Liver (tissue), 9 donors: ENCODE measurements around the gene POLD2. TPM values are rescaled to one million over a fixed set of nuclear protein-coding genes. Genes with fewer than 3 reads are reported as not detected.

ENCODE experiments used
- DNase-seq: peaks from one replicate; pipeline ENCODE4 v3.0.0-alpha.2; 2017; ENCODE audit warnings: low spot score
- H3K27ac ChIP-seq, 2 donors: one replicate each; pipeline ENCODE4 v1.7.0; 2013; ENCODE audit warnings: inconsistent platforms in 2 of 2, low read length in 2 of 2, control low read depth in 1 of 2, low read depth in 1 of 2, mild to moderate bottlenecking in 1 of 2
- H3K27me3 ChIP-seq, 4 donors: one replicate each; pipeline versions ENCODE4 v1.6.1 to v1.7.0; 2013; ENCODE audit warnings: low read length in 3 of 4, inconsistent platforms in 1 of 4, mild to moderate bottlenecking in 1 of 4, moderate library complexity in 1 of 4; ENCODE audit not compliant: control insufficient read depth in 4 of 4, insufficient read depth in 4 of 4
- H3K36me3 ChIP-seq, 4 donors: one replicate each; pipeline versions ENCODE4 v1.6.1 to v1.7.0; 2013; ENCODE audit warnings: low read length in 3 of 4, mild to moderate bottlenecking in 3 of 4, low read depth in 1 of 4, moderate library complexity in 1 of 4; ENCODE audit not compliant: control insufficient read depth in 4 of 4, insufficient read depth in 3 of 4
- H3K4me1 ChIP-seq, 4 donors: one replicate each; pipeline versions ENCODE4 v1.6.1 to v1.7.0; 2013; ENCODE audit warnings: low read length in 3 of 4, mild to moderate bottlenecking in 3 of 4, moderate library complexity in 1 of 4; ENCODE audit not compliant: control insufficient read depth in 4 of 4, insufficient read depth in 4 of 4
- H3K4me3 ChIP-seq, 3 donors: one replicate each; pipeline versions ENCODE4 v1.6.1 to v1.7.0; 2013; ENCODE audit warnings: low read length in 3 of 3, control low read depth in 1 of 3, low read depth in 1 of 3, mild to moderate bottlenecking in 1 of 3
- H3K9ac ChIP-seq, 2 donors: one replicate each; pipeline ENCODE4 v1.7.0; 2013; ENCODE audit warnings: low read length in 2 of 2, mild to moderate bottlenecking in 2 of 2, moderate library complexity in 2 of 2, control low read depth in 1 of 2, low read depth in 1 of 2
- H3K9me3 ChIP-seq, 4 donors: one replicate each; pipeline versions ENCODE4 v1.6.1 to v1.7.0; 2013; ENCODE audit warnings: low read length in 3 of 4; ENCODE audit not compliant: control insufficient read depth in 4 of 4
- FOXA1 ChIP-seq: IDR thresholded peaks from 2 replicates; pipeline ENCODE4 v1.6.1; 2016; ENCODE audit warnings: antibody characterized with exemption
- FOXA2 ChIP-seq: IDR thresholded peaks from 2 replicates; pipeline ENCODE4 v1.6.1; 2016; ENCODE audit warnings: antibody characterized with exemption
- GABPA ChIP-seq, 2 donors: IDR thresholded peaks in 1 of 2; conservative IDR thresholded peaks in 1 of 2; 2 replicates each; pipeline ENCODE4 v1.6.1; 2016; ENCODE audit warnings: antibody characterized with exemption in 2 of 2, mild to moderate bottlenecking in 1 of 2, moderate library complexity in 1 of 2
- HNF4A ChIP-seq, 2 donors: conservative IDR thresholded peaks; 2 replicates each; pipeline ENCODE4 v1.6.1; 2016; ENCODE audit warnings: antibody characterized with exemption in 2 of 2, mild to moderate bottlenecking in 2 of 2
- HNF4G ChIP-seq: IDR thresholded peaks from 2 replicates; pipeline ENCODE4 v1.6.1; 2016; ENCODE audit warnings: antibody characterized with exemption
- JUND ChIP-seq, 2 donors: IDR thresholded peaks; 2 replicates each; pipeline ENCODE4 v1.6.1; 2016; ENCODE audit warnings: antibody characterized with exemption in 2 of 2
- NR2F2 ChIP-seq: IDR thresholded peaks from 2 replicates; pipeline ENCODE4 v1.6.1; 2016; ENCODE audit warnings: antibody characterized with exemption
- RAD21 ChIP-seq, 2 donors: IDR thresholded peaks; 2 replicates each; pipeline ENCODE4 v1.6.1; 2016; ENCODE audit warnings: antibody characterized with exemption in 2 of 2, mild to moderate bottlenecking in 2 of 2
- RXRA ChIP-seq, 2 donors: IDR thresholded peaks; 2 replicates each; pipeline ENCODE4 v1.6.1; 2017 to 2018; ENCODE audit warnings: antibody characterized with exemption in 2 of 2, mild to moderate bottlenecking in 1 of 2
- SP1 ChIP-seq: IDR thresholded peaks from 2 replicates; pipeline ENCODE4 v1.6.1; 2018; ENCODE audit warnings: antibody characterized with exemption, mild to moderate bottlenecking
- TAF1 ChIP-seq: conservative IDR thresholded peaks from 2 replicates; pipeline ENCODE4 v1.6.1; 2016; ENCODE audit warnings: antibody characterized with exemption, mild to moderate bottlenecking
- YY1 ChIP-seq: IDR thresholded peaks from 2 replicates; pipeline ENCODE4 v1.6.1; 2016; ENCODE audit warnings: antibody characterized with exemption, mild to moderate bottlenecking
- WGBS: extraction: QIAGEN DNeasy Blood & Tissue Kit; methylation state at CpG from one replicate; pipeline ENCODE4 v1.1.7; 2013; 5-methylcytosine and 5-hydroxymethylcytosine counted together
- polyA plus RNA-seq, 2 donors: library from polyadenylated mRNA; stranded (reverse) in 1 of 2; unstranded in 1 of 2; fragments of 200-250 nt in 1 of 2; fragments of >200 nt in 1 of 2; fragmentation: Nextera tagmentation in 1 of 2; extraction: Ambion mirVana in 1 of 2; gene quantifications; one replicate each; pipeline versions ENCODE4 v1.2.1 to v1.2.3, GENCODE V29; 2013 to 2015
- total RNA-seq, 2 donors: library from RNA; depleted of rRNA; stranded (reverse); fragments of >200 nt; gene quantifications; one replicate each; pipeline ENCODE4 v1.2.3, GENCODE V29; 2014
- TF ChIP-seq, protein P1 (sequence below): IDR thresholded peaks from 2 replicates; pipeline ENCODE4 v1.6.1; 2016; ENCODE audit warnings: antibody characterized with exemption
- TF ChIP-seq, protein P2 (sequence below): IDR thresholded peaks from 2 replicates; pipeline ENCODE4 v1.6.1; 2016; ENCODE audit warnings: antibody characterized with exemption
- TF ChIP-seq, protein P3 (sequence below): IDR thresholded peaks from 2 replicates; pipeline ENCODE4 v1.6.1; 2016; ENCODE audit warnings: antibody characterized with exemption
- TF ChIP-seq, protein P4 (sequence below): IDR thresholded peaks from 2 replicates; pipeline ENCODE4 v1.6.1; 2016; ENCODE audit warnings: antibody characterized with exemption, mild to moderate bottlenecking
- TF ChIP-seq, protein P5 (sequence below): fragments of 150-350 bp; IDR thresholded peaks from 2 replicates; pipeline ENCODE4 v1.5.1; 2017; ENCODE audit warnings: improper control_type of control experiment, low read depth, low read length; ENCODE audit not compliant: missing input control
- donor health status: healthy.
- donor health status: healthy.
- donor health status: healthy.
- donor health status: healthy.
- donor health status: healthy.

The POLD2 gene
- total and polyA plus RNA-seq, 4 donors = 53.9 to 101 (median 85.3) TPM

DNA sequence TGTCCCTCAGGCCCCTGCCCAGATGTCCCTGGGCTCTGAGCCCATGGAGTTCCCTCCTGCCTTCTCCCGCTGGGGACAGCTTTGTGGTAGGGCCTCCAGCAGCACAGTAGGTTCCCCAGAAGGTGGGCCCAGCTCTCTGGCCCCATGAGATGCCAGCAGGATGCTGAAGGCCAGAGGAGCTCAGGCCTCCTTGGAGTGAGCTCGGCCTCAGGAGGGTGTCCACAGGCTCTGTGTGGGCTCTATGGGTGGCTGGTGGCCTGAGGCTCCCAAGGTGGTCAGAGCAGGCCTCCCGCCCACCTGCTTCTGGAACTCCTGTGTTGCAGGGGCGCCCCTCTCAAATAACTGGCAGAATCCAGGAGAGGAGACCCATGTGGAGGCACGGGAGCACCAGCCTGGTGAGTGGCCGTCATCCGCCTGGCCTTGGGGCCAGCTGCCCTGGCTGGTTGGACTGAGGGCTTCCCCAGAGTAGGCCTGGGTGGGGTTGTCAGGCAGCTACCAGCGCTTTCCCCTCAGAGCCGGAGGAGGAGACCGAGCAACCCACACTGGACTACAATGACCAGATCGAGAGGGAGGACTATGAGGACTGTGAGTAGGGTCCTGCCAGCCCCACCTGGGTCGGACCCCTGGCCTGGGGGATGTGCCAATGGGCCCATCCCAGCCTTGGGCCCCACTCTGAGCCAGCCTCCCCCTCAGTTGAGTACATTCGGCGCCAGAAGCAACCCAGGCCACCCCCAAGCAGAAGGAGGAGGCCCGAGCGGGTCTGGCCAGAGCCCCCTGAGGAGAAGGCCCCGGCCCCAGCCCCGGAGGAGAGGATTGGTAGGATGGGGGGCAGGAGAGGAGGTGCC lies 16.0 kb downstream of the POLD2 start:
- WGBS = 95% methylated on average over 18 of the region's 18 CpGs
- Histone ChIP-seq H3K27ac (no peak overlapping the region), H3K4me3 (no peak overlapping the region), H3K4me1 (peaks cover 0 to 7% (median 0%) of the 10 kb centered on the region in 4 donors), H3K36me3 (no peaks in the 10 kb centered on the region), H3K9ac (no peak overlapping the region), H3K9me3 (no peaks in the 10 kb centered on the region), H3K27me3 (no peaks in the 10 kb centered on the region)
- no peak for TF ChIP-seq FOXA2
- TF ChIP-seq, protein P1, sequence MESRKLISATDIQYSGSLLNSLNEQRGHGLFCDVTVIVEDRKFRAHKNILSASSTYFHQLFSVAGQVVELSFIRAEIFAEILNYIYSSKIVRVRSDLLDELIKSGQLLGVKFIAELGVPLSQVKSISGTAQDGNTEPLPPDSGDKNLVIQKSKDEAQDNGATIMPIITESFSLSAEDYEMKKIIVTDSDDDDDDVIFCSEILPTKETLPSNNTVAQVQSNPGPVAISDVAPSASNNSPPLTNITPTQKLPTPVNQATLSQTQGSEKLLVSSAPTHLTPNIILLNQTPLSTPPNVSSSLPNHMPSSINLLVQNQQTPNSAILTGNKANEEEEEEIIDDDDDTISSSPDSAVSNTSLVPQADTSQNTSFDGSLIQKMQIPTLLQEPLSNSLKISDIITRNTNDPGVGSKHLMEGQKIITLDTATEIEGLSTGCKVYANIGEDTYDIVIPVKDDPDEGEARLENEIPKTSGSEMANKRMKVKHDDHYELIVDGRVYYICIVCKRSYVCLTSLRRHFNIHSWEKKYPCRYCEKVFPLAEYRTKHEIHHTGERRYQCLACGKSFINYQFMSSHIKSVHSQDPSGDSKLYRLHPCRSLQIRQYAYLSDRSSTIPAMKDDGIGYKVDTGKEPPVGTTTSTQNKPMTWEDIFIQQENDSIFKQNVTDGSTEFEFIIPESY = no peak
- TF ChIP-seq, protein P2, sequence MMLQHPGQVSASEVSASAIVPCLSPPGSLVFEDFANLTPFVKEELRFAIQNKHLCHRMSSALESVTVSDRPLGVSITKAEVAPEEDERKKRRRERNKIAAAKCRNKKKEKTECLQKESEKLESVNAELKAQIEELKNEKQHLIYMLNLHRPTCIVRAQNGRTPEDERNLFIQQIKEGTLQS = no peak
- no peak for DNase-seq

DNA sequence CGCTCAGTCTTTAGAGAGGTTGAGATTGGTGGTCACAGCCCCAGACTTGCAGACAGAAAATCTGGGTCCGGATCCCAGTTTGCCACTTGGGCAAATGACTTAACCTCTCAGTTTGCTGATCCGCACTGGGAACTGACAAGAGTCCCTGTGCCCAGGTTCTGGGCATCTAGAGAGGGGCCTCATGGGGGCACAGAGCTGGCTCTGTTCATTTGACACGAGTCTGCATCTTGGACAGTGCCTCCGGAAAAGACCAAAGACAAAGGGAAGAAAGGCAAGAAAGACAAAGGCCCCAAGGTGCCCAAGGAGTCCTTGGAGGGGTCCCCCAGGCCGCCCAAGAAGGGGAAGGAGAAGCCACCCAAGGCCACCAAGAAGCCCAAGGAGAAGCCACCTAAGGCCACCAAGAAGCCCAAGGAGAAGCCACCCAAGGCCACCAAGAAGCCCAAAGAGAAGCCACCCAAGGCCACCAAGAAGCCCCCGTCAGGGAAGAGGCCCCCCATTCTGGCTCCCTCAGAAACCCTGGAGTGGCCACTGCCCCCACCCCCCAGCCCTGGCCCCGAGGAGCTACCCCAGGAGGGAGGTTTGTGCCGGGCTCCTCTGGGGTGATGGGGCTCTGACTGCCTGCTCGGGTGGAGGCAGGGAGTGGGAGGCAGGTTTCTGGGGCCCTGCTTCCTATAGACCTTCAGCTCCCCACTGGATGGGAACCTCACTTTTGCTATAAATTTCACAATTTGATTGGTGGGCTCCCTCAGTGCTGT lies 16.9 kb downstream of the POLD2 start:
- DNase-seq = no peak
- H3K27ac ChIP-seq = no peak overlapping the region
- WGBS = 89% methylated on average over 10 of the region's 10 CpGs

More for the DNA sequence above, 16.9 kb downstream of the POLD2 start:
- no peak for TF ChIP-seq SP1
- no peak for TF ChIP-seq FOXA2
- TF ChIP-seq, protein P3, sequence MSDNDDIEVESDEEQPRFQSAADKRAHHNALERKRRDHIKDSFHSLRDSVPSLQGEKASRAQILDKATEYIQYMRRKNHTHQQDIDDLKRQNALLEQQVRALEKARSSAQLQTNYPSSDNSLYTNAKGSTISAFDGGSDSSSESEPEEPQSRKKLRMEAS = no peak
- TF ChIP-seq, protein P1 = no peak
- TF ChIP-seq, protein P4, sequence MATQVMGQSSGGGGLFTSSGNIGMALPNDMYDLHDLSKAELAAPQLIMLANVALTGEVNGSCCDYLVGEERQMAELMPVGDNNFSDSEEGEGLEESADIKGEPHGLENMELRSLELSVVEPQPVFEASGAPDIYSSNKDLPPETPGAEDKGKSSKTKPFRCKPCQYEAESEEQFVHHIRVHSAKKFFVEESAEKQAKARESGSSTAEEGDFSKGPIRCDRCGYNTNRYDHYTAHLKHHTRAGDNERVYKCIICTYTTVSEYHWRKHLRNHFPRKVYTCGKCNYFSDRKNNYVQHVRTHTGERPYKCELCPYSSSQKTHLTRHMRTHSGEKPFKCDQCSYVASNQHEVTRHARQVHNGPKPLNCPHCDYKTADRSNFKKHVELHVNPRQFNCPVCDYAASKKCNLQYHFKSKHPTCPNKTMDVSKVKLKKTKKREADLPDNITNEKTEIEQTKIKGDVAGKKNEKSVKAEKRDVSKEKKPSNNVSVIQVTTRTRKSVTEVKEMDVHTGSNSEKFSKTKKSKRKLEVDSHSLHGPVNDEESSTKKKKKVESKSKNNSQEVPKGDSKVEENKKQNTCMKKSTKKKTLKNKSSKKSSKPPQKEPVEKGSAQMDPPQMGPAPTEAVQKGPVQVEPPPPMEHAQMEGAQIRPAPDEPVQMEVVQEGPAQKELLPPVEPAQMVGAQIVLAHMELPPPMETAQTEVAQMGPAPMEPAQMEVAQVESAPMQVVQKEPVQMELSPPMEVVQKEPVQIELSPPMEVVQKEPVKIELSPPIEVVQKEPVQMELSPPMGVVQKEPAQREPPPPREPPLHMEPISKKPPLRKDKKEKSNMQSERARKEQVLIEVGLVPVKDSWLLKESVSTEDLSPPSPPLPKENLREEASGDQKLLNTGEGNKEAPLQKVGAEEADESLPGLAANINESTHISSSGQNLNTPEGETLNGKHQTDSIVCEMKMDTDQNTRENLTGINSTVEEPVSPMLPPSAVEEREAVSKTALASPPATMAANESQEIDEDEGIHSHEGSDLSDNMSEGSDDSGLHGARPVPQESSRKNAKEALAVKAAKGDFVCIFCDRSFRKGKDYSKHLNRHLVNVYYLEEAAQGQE = no peak
- TF ChIP-seq RXRA (IDR thresholded peaks at IDR 0.05) = no peak
- TF ChIP-seq GABPA (IDR thresholded peaks at IDR 0.05 in 1 of 2, conservative IDR thresholded peaks at IDR 0.05 in 1 of 2) = no peak
- no peak for TF ChIP-seq YY1
- TF ChIP-seq, protein P5, sequence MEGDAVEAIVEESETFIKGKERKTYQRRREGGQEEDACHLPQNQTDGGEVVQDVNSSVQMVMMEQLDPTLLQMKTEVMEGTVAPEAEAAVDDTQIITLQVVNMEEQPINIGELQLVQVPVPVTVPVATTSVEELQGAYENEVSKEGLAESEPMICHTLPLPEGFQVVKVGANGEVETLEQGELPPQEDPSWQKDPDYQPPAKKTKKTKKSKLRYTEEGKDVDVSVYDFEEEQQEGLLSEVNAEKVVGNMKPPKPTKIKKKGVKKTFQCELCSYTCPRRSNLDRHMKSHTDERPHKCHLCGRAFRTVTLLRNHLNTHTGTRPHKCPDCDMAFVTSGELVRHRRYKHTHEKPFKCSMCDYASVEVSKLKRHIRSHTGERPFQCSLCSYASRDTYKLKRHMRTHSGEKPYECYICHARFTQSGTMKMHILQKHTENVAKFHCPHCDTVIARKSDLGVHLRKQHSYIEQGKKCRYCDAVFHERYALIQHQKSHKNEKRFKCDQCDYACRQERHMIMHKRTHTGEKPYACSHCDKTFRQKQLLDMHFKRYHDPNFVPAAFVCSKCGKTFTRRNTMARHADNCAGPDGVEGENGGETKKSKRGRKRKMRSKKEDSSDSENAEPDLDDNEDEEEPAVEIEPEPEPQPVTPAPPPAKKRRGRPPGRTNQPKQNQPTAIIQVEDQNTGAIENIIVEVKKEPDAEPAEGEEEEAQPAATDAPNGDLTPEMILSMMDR = no peak
- TF ChIP-seq, protein P2 = no peak
- no peak for TF ChIP-seq RAD21 (IDR thresholded peaks at IDR 0.05)
- no peak for TF ChIP-seq HNF4G
- TF ChIP-seq TAF1 = no peak
- TF ChIP-seq HNF4A (conservative IDR thresholded peaks at IDR 0.05) = no peak
- no peak for TF ChIP-seq JUND (IDR thresholded peaks at IDR 0.05)
- TF ChIP-seq NR2F2 = no peak
- TF ChIP-seq FOXA1 = no peak
- Histone ChIP-seq H3K4me1 (peaks cover 0 to 7% (median 0%) of the 10 kb centered on the region in 4 donors), H3K4me3 (no peak overlapping the region), H3K9me3 (no peaks in the 10 kb centered on the region), H3K36me3 (no peaks in the 10 kb centered on the region), H3K27me3 (no peaks in the 10 kb centered on the region), H3K9ac (no peak overlapping the region)
